AG04450 (cell line): ENCODE measurements around the gene NINL. TPM values are rescaled to one million over a fixed set of nuclear protein-coding genes. Genes with fewer than 3 reads are reported as not detected.
A peak's percentile ranks its signal among the peaks of the same experiment; 100 is the strongest.
"Not testable (repeated sequence)": the region's sequence is repeated elsewhere in the genome, so short reads cannot be mapped to it uniquely, and the experiment has no call there.

Experiments used
- CTCF ChIA-PET: fragments of 300-600, 350-600 bp; formaldehyde crosslinking; extraction: SDS; loops from one replicate; lab custom pipeline; 2022; ENCODE audit warnings: antibody characterized with exemption, inconsistent platforms; lab: Charles Lee
- POLR2A ChIA-PET: fragments of 350-600 bp; formaldehyde crosslinking; extraction: SDS; loops from one replicate; lab custom pipeline; 2021; ENCODE audit warnings: antibody characterized with exemption, inconsistent platforms; lab: Yijun Ruan, JAX
- DNase-seq: peaks from one replicate; pipeline ENCODE4 v3.0.0-alpha.2; 2011; ENCODE audit warnings: low read depth, low spot score
- H3K27ac ChIP-seq: one replicate; pipeline ENCODE4 v1.5.1; 2012; ENCODE audit warnings: low read depth, low read length, control low read depth
- H3K27me3 ChIP-seq: one replicate; pipeline ENCODE4 v1.6.0; 2012; ENCODE audit warnings: low read length; ENCODE audit not compliant: control insufficient read depth, insufficient read depth
- H3K4me3 ChIP-seq: 2 replicates; pipeline ENCODE4 v1.5.1; 2011; ENCODE audit warnings: mild to moderate bottlenecking, low read depth, low read length, control low read depth
- H3K9me3 ChIP-seq: 2 replicates; pipeline ENCODE4 v1.5.1; 2012; ENCODE audit warnings: low read length; ENCODE audit not compliant: control insufficient read depth, insufficient read depth
- polyA minus RNA-seq: library from RNA; depleted of rRNA, polyadenylated mRNA; stranded (reverse); fragments of >200 nt; gene quantifications from 2 replicates; pipeline ENCODE4 v1.2.3, GENCODE V29; 2011; rRNA and poly(A)+ RNA removed
- polyA plus RNA-seq: library from polyadenylated mRNA; depleted of rRNA; stranded (reverse); fragments of >200 nt; gene quantifications from 2 replicates; pipeline ENCODE4 v1.2.3, GENCODE V29; 2011; rRNA removed
- TF ChIP-seq, protein P1 (sequence below): IDR thresholded peaks from 2 replicates; pipeline ENCODE4 v1.5.1; 2011; ENCODE audit warnings: low read depth, low read length, control low read depth, inconsistent platforms

The NINL gene
- 7.8 and 10.4 TPM in 2 replicates for polyA plus RNA-seq
- 9.3 and 9.7 TPM in 2 replicates for polyA minus RNA-seq

GRCh38 chr20:25584905-25585704, at the start of gene NINL:
Gene NINL (minus strand): TSS chr20:25585531. CDS start chr20:25526587, 58,944 bp downstream.
- DNase-seq: no peak
- TF ChIP-seq, protein P1, sequence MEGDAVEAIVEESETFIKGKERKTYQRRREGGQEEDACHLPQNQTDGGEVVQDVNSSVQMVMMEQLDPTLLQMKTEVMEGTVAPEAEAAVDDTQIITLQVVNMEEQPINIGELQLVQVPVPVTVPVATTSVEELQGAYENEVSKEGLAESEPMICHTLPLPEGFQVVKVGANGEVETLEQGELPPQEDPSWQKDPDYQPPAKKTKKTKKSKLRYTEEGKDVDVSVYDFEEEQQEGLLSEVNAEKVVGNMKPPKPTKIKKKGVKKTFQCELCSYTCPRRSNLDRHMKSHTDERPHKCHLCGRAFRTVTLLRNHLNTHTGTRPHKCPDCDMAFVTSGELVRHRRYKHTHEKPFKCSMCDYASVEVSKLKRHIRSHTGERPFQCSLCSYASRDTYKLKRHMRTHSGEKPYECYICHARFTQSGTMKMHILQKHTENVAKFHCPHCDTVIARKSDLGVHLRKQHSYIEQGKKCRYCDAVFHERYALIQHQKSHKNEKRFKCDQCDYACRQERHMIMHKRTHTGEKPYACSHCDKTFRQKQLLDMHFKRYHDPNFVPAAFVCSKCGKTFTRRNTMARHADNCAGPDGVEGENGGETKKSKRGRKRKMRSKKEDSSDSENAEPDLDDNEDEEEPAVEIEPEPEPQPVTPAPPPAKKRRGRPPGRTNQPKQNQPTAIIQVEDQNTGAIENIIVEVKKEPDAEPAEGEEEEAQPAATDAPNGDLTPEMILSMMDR: no peak
- ChIA-PET CTCF (interaction anchor here (0.6 kb wide), 1 partner anchor 15 kb away, joined by 4 read pairs; no protein-coding TSS in a partner anchor), POLR2A (interaction anchor here (0.5 to 1.1 kb wide), 6 partner anchors 8 to 44 kb away, joined by 3 to 4 read pairs (median 3); no protein-coding TSS in a partner anchor)
- peak within 1 kb of the TSS; percentile 39 for H3K27ac ChIP-seq
- H3K9me3 ChIP-seq: no peaks in the 10 kb centered on the region; the same call in 1 of the 2 replicates
- peak within 1 kb of the TSS; percentile 72 for H3K4me3 ChIP-seq
- H3K27me3 ChIP-seq: no peaks in the 10 kb centered on the region

GRCh38 chr20:25632940-25633790, 47.8 kb upstream of the NINL start:
- Histone ChIP-seq H3K27me3 (no peaks in the 10 kb centered on the region), H3K4me3 (no peak overlapping the region), H3K27ac (no peak overlapping the region), H3K9me3 (no peaks in the 10 kb centered on the region)
- ChIA-PET POLR2A (no interaction called here), CTCF (no interaction called here)
- TF ChIP-seq, protein P1: no peak
- no peak for DNase-seq

DNA sequence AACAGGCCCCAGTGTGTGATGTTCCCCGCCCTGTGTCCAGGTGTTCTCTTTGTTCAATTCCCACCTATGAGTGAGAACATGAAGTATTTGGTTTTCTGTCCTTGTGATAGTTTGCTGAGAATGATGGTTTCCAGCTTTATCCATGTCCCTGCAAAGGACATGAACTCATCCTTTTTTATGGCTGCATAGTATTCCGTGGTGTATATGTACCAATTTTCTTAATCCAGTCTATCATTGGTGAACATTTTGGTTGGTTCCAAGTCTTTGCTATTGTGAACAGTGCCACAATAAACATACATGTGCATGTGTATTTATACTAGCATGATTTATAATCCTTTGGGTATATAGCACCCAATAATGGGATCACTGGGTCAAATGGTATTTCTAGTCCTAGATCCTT, 45.3 kb upstream of the NINL start:
- H3K27me3 ChIP-seq, H3K4me3 ChIP-seq, H3K9me3 ChIP-seq, DNase-seq, CTCF ChIA-PET, POLR2A ChIA-PET, H3K27ac ChIP-seq: not testable (repeated sequence)

- ChIA-PET POLR2A (no interaction called here), CTCF (no interaction called here)
- no peak for DNase-seq
- no peak overlapping the region for H3K27ac ChIP-seq
- no peak overlapping the region for H3K4me3 ChIP-seq
- no peaks in the 10 kb centered on the region for H3K27me3 ChIP-seq
- no peaks in the 10 kb centered on the region for H3K9me3 ChIP-seq
- TF ChIP-seq, protein P1: no peak
These were observed 44.6 kb upstream of the NINL start for GRCh38 chr20:25629816-25630499.

DNA sequence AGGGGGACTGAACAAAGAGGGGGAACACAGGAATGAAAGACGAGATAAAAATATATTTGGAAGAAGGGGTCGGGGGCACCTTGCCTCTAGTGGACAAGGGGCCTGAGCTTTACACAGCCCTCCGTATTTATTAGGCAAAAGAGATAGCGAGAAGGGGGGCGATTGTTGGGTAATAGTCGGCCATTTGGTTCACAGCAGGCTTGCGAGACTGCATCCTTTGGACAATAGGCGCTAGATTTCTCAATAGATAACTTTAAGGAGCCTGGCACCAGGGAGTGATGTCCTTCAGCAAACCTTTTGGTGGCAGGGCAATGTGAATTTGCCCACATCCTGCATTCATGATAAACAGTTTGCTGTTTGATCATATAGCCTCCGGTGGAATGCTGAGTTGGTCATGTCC, 41.4 kb upstream of the NINL start:
- peaks cover 6% of the 10 kb centered on the region; the same call in 1 of the 2 replicates for H3K9me3 ChIP-seq
- H3K27ac ChIP-seq: no peak overlapping the region
- H3K27me3 ChIP-seq: no peaks in the 10 kb centered on the region
- DNase-seq: no peak
- ChIA-PET POLR2A (no interaction called here), CTCF (no interaction called here)
- TF ChIP-seq, protein P1: no peak
- no peak overlapping the region for H3K4me3 ChIP-seq
